ENCODE results near the gene OSBPL10. TPM values are rescaled to one million over a fixed set of nuclear protein-coding genes. Genes with fewer than 3 reads are reported as not detected.

Gene OSBPL10
- total and polyA plus RNA-seq, 2 donors (not counting 1 experiment from before 2014, with no cell fraction given), result 7.1 to 7.5 TPM

- Histone ChIP-seq H3K4me3 (replicated peaks in 1 of 4; ENCODE audit: control extremely low read depth in 1 of 4, insufficient read depth in 1 of 4, low read depth in 3 of 4, low read length in 4 of 4) (no peak overlapping the region), H3K4me1 (ENCODE audit: control insufficient read depth, extremely low read depth, insufficient read depth, low read length) (peaks cover 7% of the 10 kb centered on the region), H3K9ac (ENCODE audit: insufficient read depth, low read length) (no peak overlapping the region), H3K36me3 (ENCODE audit: control insufficient read depth, insufficient read depth, low read length) (no peaks in the 10 kb centered on the region), H4K20me1 (ENCODE audit: control insufficient read depth, extremely low read depth, insufficient read depth, low read length) (no peaks in the 10 kb centered on the region), H3K79me2 (ENCODE audit: control insufficient read depth, insufficient read depth, low read length) (no peaks in the 10 kb centered on the region), H3K27me3 (ENCODE audit: control insufficient read depth, insufficient read depth, low read length) (no peaks in the 10 kb centered on the region), H3K9me3 (ENCODE audit: control insufficient read depth, insufficient read depth, low read depth, low read length) (no peaks in the 10 kb centered on the region), H2AFZ (ENCODE audit: low read length) (no peak overlapping the region), H3K27ac (ENCODE audit: insufficient read depth, low read length) (no peak overlapping the region), H3K4me2 (ENCODE audit: extremely low read depth, insufficient read depth, low read length) (no peak overlapping the region)
- TF ChIP-seq EZH2 (IDR thresholded peaks at IDR 0.05; ENCODE audit: low read length, missing control alignments), result no peak
- TF ChIP-seq CTCF (conservative IDR thresholded peaks at IDR 0.05 in 1 of 2, IDR thresholded peaks at IDR 0.05 in 1 of 2; ENCODE audit: low read depth in 1 of 2, low read length in 2 of 2), result no peak
- DNase-seq (ENCODE audit: low read depth in 2 of 2), result no peak
These were observed 14.0 kb downstream of the OSBPL10 start for GRCh38 chr3:31966978-31967591.

GRCh38 chr3:31962801-31963205 is 18.3 kb downstream of the OSBPL10 start:
- Histone ChIP-seq H3K9me3 (ENCODE audit: control insufficient read depth, insufficient read depth, low read depth, low read length) (no peaks in the 10 kb centered on the region), H3K9ac (ENCODE audit: insufficient read depth, low read length) (no peak overlapping the region), H3K36me3 (ENCODE audit: control insufficient read depth, insufficient read depth, low read length) (no peaks in the 10 kb centered on the region), H2AFZ (ENCODE audit: low read length) (no peak overlapping the region), H4K20me1 (ENCODE audit: control insufficient read depth, extremely low read depth, insufficient read depth, low read length) (no peaks in the 10 kb centered on the region), H3K4me3 (replicated peaks in 1 of 4; ENCODE audit: control extremely low read depth in 1 of 4, insufficient read depth in 1 of 4, low read depth in 3 of 4, low read length in 4 of 4) (no peak overlapping the region), H3K27ac (ENCODE audit: insufficient read depth, low read length) (no peak overlapping the region), H3K79me2 (ENCODE audit: control insufficient read depth, insufficient read depth, low read length) (no peaks in the 10 kb centered on the region), H3K4me2 (ENCODE audit: extremely low read depth, insufficient read depth, low read length) (no peak overlapping the region), H3K27me3 (ENCODE audit: control insufficient read depth, insufficient read depth, low read length) (no peaks in the 10 kb centered on the region), H3K4me1 (ENCODE audit: control insufficient read depth, extremely low read depth, insufficient read depth, low read length) (peaks cover 14% of the 10 kb centered on the region)
- DNase-seq (ENCODE audit: low read depth in 2 of 2), result no peak
- no peak for TF ChIP-seq EZH2 (IDR thresholded peaks at IDR 0.05; ENCODE audit: low read length, missing control alignments)
- no peak for TF ChIP-seq CTCF (conservative IDR thresholded peaks at IDR 0.05 in 1 of 2, IDR thresholded peaks at IDR 0.05 in 1 of 2; ENCODE audit: low read depth in 1 of 2, low read length in 2 of 2)

GRCh38 chr3:31960793-31961431 is 20.1 kb downstream of the OSBPL10 start:
- Histone ChIP-seq H4K20me1 (ENCODE audit: control insufficient read depth, extremely low read depth, insufficient read depth, low read length) (no peaks in the 10 kb centered on the region), H3K4me1 (ENCODE audit: control insufficient read depth, extremely low read depth, insufficient read depth, low read length) (peaks cover 14% of the 10 kb centered on the region), H3K9ac (ENCODE audit: insufficient read depth, low read length) (no peak overlapping the region), H3K79me2 (ENCODE audit: control insufficient read depth, insufficient read depth, low read length) (no peaks in the 10 kb centered on the region), H3K9me3 (ENCODE audit: control insufficient read depth, insufficient read depth, low read depth, low read length) (no peaks in the 10 kb centered on the region), H3K27me3 (ENCODE audit: control insufficient read depth, insufficient read depth, low read length) (no peaks in the 10 kb centered on the region), H3K4me2 (ENCODE audit: extremely low read depth, insufficient read depth, low read length) (peak overlapping the region; percentile 63), H3K27ac (ENCODE audit: insufficient read depth, low read length) (peak overlapping the region; percentile 43), H3K4me3 (replicated peaks in 1 of 4; ENCODE audit: control extremely low read depth in 1 of 4, insufficient read depth in 1 of 4, low read depth in 3 of 4, low read length in 4 of 4) (no peak overlapping the region), H2AFZ (ENCODE audit: low read length) (peak overlapping the region; percentile 21), H3K36me3 (ENCODE audit: control insufficient read depth, insufficient read depth, low read length) (no peaks in the 10 kb centered on the region)
- DNase-seq (ENCODE audit: low read depth in 2 of 2), result peak; percentile 59 to 89
- no peak for TF ChIP-seq EZH2 (IDR thresholded peaks at IDR 0.05; ENCODE audit: low read length, missing control alignments)
- TF ChIP-seq CTCF (conservative IDR thresholded peaks at IDR 0.05 in 1 of 2, IDR thresholded peaks at IDR 0.05 in 1 of 2; ENCODE audit: low read depth in 1 of 2, low read length in 2 of 2), result no peak

Data from fibroblast of lung (primary cell).